Measurements from ENCODE around the gene TBRG4. TPM values are rescaled to one million over a fixed set of nuclear protein-coding genes. Genes with fewer than 3 reads are reported as not detected.

TBRG4 gene
- total RNA-seq, 1 experiment from 2014 or later: 127 TPM

- no peak for DNase-seq
- H3T11ph ChIP-seq (ENCODE audit: low read length): no peak overlapping the region
- WGBS (ENCODE audit: extremely low coverage, insufficient read length, low lambda C conversion rate): no CpG with 5 or more reads among the region's 4 CpGs
Measured at GRCh38 chr7:45140827-45141226, 29.3 kb upstream of the TBRG4 start.

More at GRCh38 chr7:45140827-45141226, 29.3 kb upstream of the TBRG4 start:
- Mint-ChIP-seq H3K27ac (no peak overlapping the region), H3K4me3 (no peak overlapping the region), H3K4me1 (peaks cover 3 to 7% of the 10 kb centered on the region in 2 experiments), H3K9me3 (no peaks in the 10 kb centered on the region; a peak in 1 of 5 replicates), H3K27me3 (ENCODE audit: low read depth) (peaks cover 2% of the 10 kb centered on the region; the same call in 1 of the 2 replicates), H3K36me3 (ENCODE audit: insufficient read depth in 1 of 3, low read depth in 3 of 3) (no peaks in the 10 kb centered on the region)
- H3K79me1 ChIP-seq (ENCODE audit: insufficient read depth, low read depth, low read length, poor library complexity, severe bottlenecking): no peaks in the 10 kb centered on the region
- no peak overlapping the region for H3K14ac ChIP-seq (ENCODE audit: insufficient read depth, low read length)
- H2BK120ac ChIP-seq (ENCODE audit: low read depth, low read length, poor library complexity, severe bottlenecking): no peak overlapping the region
- H3K79me2 ChIP-seq (ENCODE audit: insufficient read depth, low read length): no peaks in the 10 kb centered on the region
- no peak overlapping the region for H2BK5ac ChIP-seq (ENCODE audit: insufficient read length, low read length)
- H3K18ac ChIP-seq (ENCODE audit: insufficient read length, low read depth, low read length): no peak overlapping the region
- no peaks in the 10 kb centered on the region for H3K23me2 ChIP-seq (ENCODE audit: insufficient read length, low read depth, low read length, poor library complexity, severe bottlenecking)
- peaks cover 2% of the 10 kb centered on the region; the same call in 1 of the 2 replicates for H3K4me1 ChIP-seq (ENCODE audit: insufficient read depth, low read length)
- no peaks in the 10 kb centered on the region for H3K27me3 ChIP-seq (ENCODE audit: insufficient read depth, low read length)
- H4K8ac ChIP-seq (replicated peaks; ENCODE audit: insufficient read length, low read depth, low read length): no peak overlapping the region
- H2AFZ ChIP-seq (ENCODE audit: low read length): no peak overlapping the region
- no peak overlapping the region for H3K23ac ChIP-seq (ENCODE audit: insufficient read length, low read depth, low read length)
- no peak overlapping the region for H3K4ac ChIP-seq (ENCODE audit: low read depth, low read length)
- H4K5ac ChIP-seq (ENCODE audit: insufficient read length, low read depth, low read length): no peak overlapping the region
- H4K91ac ChIP-seq (ENCODE audit: insufficient read length, low read depth, low read length): no peak overlapping the region
- no peak overlapping the region for H2BK20ac ChIP-seq (ENCODE audit: low read depth, low read length, poor library complexity, severe bottlenecking)
- H2BK15ac ChIP-seq (ENCODE audit: low read depth, low read length): no peak overlapping the region
- TF ChIP-seq CTCF (conservative IDR thresholded peaks at IDR 0.05): no peak
- H3K56ac ChIP-seq (ENCODE audit: insufficient read length, low read depth, low read length): no peak overlapping the region
- H3K4me2 ChIP-seq (ENCODE audit: insufficient read depth, insufficient read length, low read length): no peak overlapping the region
- H4K20me1 ChIP-seq (ENCODE audit: control insufficient read depth, insufficient read depth, insufficient read length): no peaks in the 10 kb centered on the region
- H2AK5ac ChIP-seq (ENCODE audit: insufficient read length, low read length): no peak overlapping the region
- no peaks in the 10 kb centered on the region for H3K9me3 ChIP-seq (ENCODE audit: control insufficient read depth, low read depth, low read length)
- no peak overlapping the region for H3K9ac ChIP-seq (ENCODE audit: extremely low read depth, insufficient read length, low read length)
- no peak overlapping the region for H3K27ac ChIP-seq (ENCODE audit: insufficient read length, low read depth, low read length)
- H2BK12ac ChIP-seq (ENCODE audit: insufficient read length, low read depth, low read length): no peak overlapping the region

Measured in H9 (cell line).